Measurements from ENCODE around the gene AXIN1. TPM values are rescaled to one million over a fixed set of nuclear protein-coding genes. Genes with fewer than 3 reads are reported as not detected.
"Not testable (repeated sequence)": the region's sequence is repeated elsewhere in the genome, so short reads cannot be mapped to it uniquely, and the experiment has no call there.

Gene AXIN1
- total RNA-seq, 1 experiment from 2014 or later = 26.9 TPM

GRCh38 chr16:342455-343213 is 9.9 kb downstream of the AXIN1 start:
- Histone ChIP-seq H3K27ac (ENCODE audit: low read length) (no peak overlapping the region), H4K20me1 (ENCODE audit: low read length) (peaks cover 9% of the 10 kb centered on the region; the same call in 1 of the 2 replicates), H3K27me3 (ENCODE audit: low read length) (no peaks in the 10 kb centered on the region), H3K79me2 (ENCODE audit: low read length) (peaks cover 78% of the 10 kb centered on the region), H3K36me3 (ENCODE audit: low read depth, low read length) (no peaks in the 10 kb centered on the region), H3K9me2 (replicated peaks; ENCODE audit: low read length) (no peaks in the 10 kb centered on the region), H3K4me3 (ENCODE audit: low read length) (no peak overlapping the region), H3K4me2 (ENCODE audit: low read length) (no peak overlapping the region), H3K4me1 (ENCODE audit: insufficient read depth, low read length) (no peaks in the 10 kb centered on the region), H3K9me3 (ENCODE audit: low read length) (no peaks in the 10 kb centered on the region), H2AFZ (ENCODE audit: low read length) (no peak overlapping the region), H3K9ac (ENCODE audit: low read length) (no peak overlapping the region), H3F3A (ENCODE audit: low read length, unreplicated experiment) (no peaks in the 10 kb centered on the region)
- intact Hi-C loops (cut with micrococcal nuclease) = no loop called here
- no TSS peak for BruUV-seq (replicated peaks)
- ChIA-PET CTCF (no interaction called here), POLR2A (ENCODE audit: unreplicated experiment) (no interaction called here)
- ATAC-seq = no peak
- no peak for DNase-seq
- TF ChIP-seq CTCF (conservative IDR thresholded peaks at IDR 0.05; ENCODE audit: low read depth, low read length) = no peak
- no peak for TF ChIP-seq EZH2phosphoT487 (IDR thresholded peaks at IDR 0.05; ENCODE audit: borderline replicate concordance, low read length)
- no peak for TF ChIP-seq EZH2 (IDR thresholded peaks at IDR 0.05; ENCODE audit: low read length, unreplicated experiment)

GRCh38 chr16:341974-342336 is 10.6 kb downstream of the AXIN1 start:
- H3K27ac ChIP-seq (ENCODE audit: low read length); H3K36me3 ChIP-seq (ENCODE audit: low read depth, low read length); H4K20me1 ChIP-seq (ENCODE audit: low read length); BruUV-seq (replicated peaks); DNase-seq; H3K9me3 ChIP-seq (ENCODE audit: low read length); CTCF ChIA-PET; H3K27me3 ChIP-seq (ENCODE audit: low read length); H3K4me2 ChIP-seq (ENCODE audit: low read length); ATAC-seq; intact Hi-C loops (cut with micrococcal nuclease); H2AFZ ChIP-seq (ENCODE audit: low read length); H3K4me3 ChIP-seq (ENCODE audit: low read length); H3F3A ChIP-seq (ENCODE audit: low read length, unreplicated experiment); H3K9ac ChIP-seq (ENCODE audit: low read length); H3K9me2 ChIP-seq (replicated peaks; ENCODE audit: low read length); POLR2A ChIA-PET (ENCODE audit: unreplicated experiment); H3K4me1 ChIP-seq (ENCODE audit: insufficient read depth, low read length): not testable (repeated sequence)
- peaks cover 77% of the 10 kb centered on the region for H3K79me2 ChIP-seq (ENCODE audit: low read length)

- POLR2A ChIA-PET (ENCODE audit: unreplicated experiment) = not testable (repeated sequence)
Observed at GRCh38 chr16:341095-341973, 11.2 kb downstream of the AXIN1 start.

More at GRCh38 chr16:341095-341973, 11.2 kb downstream of the AXIN1 start:
- peaks cover 75% of the 10 kb centered on the region for H3K79me2 ChIP-seq (ENCODE audit: low read length)
- H2AFZ ChIP-seq (ENCODE audit: low read length); H3K27me3 ChIP-seq (ENCODE audit: low read length); H3K4me1 ChIP-seq (ENCODE audit: insufficient read depth, low read length); H3K9ac ChIP-seq (ENCODE audit: low read length); BruUV-seq (replicated peaks); H3K36me3 ChIP-seq (ENCODE audit: low read depth, low read length); intact Hi-C loops (cut with micrococcal nuclease); H3K9me2 ChIP-seq (replicated peaks; ENCODE audit: low read length); H3F3A ChIP-seq (ENCODE audit: low read length, unreplicated experiment); DNase-seq; H4K20me1 ChIP-seq (ENCODE audit: low read length); CTCF ChIA-PET; H3K4me3 ChIP-seq (ENCODE audit: low read length); H3K27ac ChIP-seq (ENCODE audit: low read length); H3K9me3 ChIP-seq (ENCODE audit: low read length); H3K4me2 ChIP-seq (ENCODE audit: low read length); ATAC-seq: not testable (repeated sequence)

All from PC-3 (cell line).